Measurements from ENCODE around the gene TMEM125. TPM values are rescaled to one million over a fixed set of nuclear protein-coding genes. Genes with fewer than 3 reads are reported as not detected.

Gene TMEM125
- total and polyA plus RNA-seq, 10 of the 15 experiments (the other 5 are each of a cell fraction or from before 2014, with no cell fraction given) = 0.28 TPM; not detected in 9

GRCh38 chr1:43277116-43277876 lies 7.5 kb downstream of the TMEM125 start (continued):
- TF ChIP-seq E2F4 (IDR thresholded peaks at IDR 0.05; ENCODE audit: low read depth, low read length) (no peak), ETV6 (conservative IDR thresholded peaks at IDR 0.05 in 1 of 2, IDR thresholded peaks at IDR 0.05 in 1 of 2; ENCODE audit: borderline replicate concordance in 1 of 2, low read depth in 1 of 2) (no peak)

- H2AFZ ChIP-seq (ENCODE audit: control insufficient read depth, low read depth, low read length) = no peak overlapping the region
- SMC1A ChIA-PET (ENCODE audit: uncharacterized antibody, unreplicated experiment) = no interaction called here
- no TSS peak for BruUV-seq (replicated peaks)
- no peaks in the 10 kb centered on the region; a peak in 1 of 4 replicates for H3K27me3 ChIP-seq (replicated peaks in 1 of 2; ENCODE audit: control insufficient read depth in 2 of 2, insufficient read depth in 2 of 2, low read length in 1 of 2)
- DNase-seq (ENCODE audit: low read depth, low spot score) (no peak), ATAC-seq (no peak), FAIRE-seq (no peak)
- peaks cover 3% of the 10 kb centered on the region; the same call in 1 of the 2 replicates for H3K4me1 ChIP-seq (ENCODE audit: control insufficient read depth, insufficient read depth, low read length)
- intact Hi-C loops (cut with micrococcal nuclease; ENCODE audit: unreplicated experiment) (no loop called here), in situ Hi-C loops (cut with MboI) (no loop called here)
- H3K4me2 ChIP-seq (ENCODE audit: control insufficient read depth, insufficient read depth) = no peak overlapping the region
- no peaks in the 10 kb centered on the region for H3K36me3 ChIP-seq (ENCODE audit: control insufficient read depth in 2 of 2, insufficient read depth in 2 of 2, low read length in 1 of 2)
- WGBS (ENCODE audit: insufficient coverage, insufficient replicate concordance, low lambda C conversion rate, missing lambda C conversion rate) = 44% methylated on average over 5 of the region's 5 CpGs
- no peak overlapping the region for H3K27ac ChIP-seq (ENCODE audit: control insufficient read depth, insufficient read depth)
- no peaks in the 10 kb centered on the region for H4K20me1 ChIP-seq (ENCODE audit: control insufficient read depth, insufficient read depth)
- RAD21 ChIA-PET (ENCODE audit: unreplicated experiment) = no interaction called here
- no peaks in the 10 kb centered on the region for H3K79me2 ChIP-seq (ENCODE audit: control insufficient read depth, insufficient read depth, low read length)
- H3K4me3 ChIP-seq = no peak overlapping the region
- CTCF ChIA-PET = interaction anchor here (1.4 kb wide), 1 partner anchor 16 kb away, joined by 5 read pairs; no protein-coding TSS in a partner anchor
- POLR2A ChIA-PET = no interaction called here
- H3K9ac ChIP-seq (ENCODE audit: control insufficient read depth, insufficient read depth, low read length) = no peak overlapping the region
- no peaks in the 10 kb centered on the region for H3K9me3 ChIP-seq (replicated peaks; ENCODE audit: control insufficient read depth, insufficient read depth, low read length)
- TF ChIP-seq RBBP5 (conservative IDR thresholded peaks at IDR 0.05) (no peak), ZBTB40 (IDR thresholded peaks at IDR 0.05; ENCODE audit: borderline replicate concordance) (no peak), CEBPZ (IDR thresholded peaks at IDR 0.05; ENCODE audit: low read depth, low read length) (no peak), CBX3 (IDR thresholded peaks at IDR 0.05; ENCODE audit: borderline replicate concordance, low read depth) (no peak), RUNX3 (IDR thresholded peaks at IDR 0.05; ENCODE audit: low read length) (no peak), GABPA (IDR thresholded peaks at IDR 0.05; ENCODE audit: low read depth) (no peak), RELA (IDR thresholded peaks at IDR 0.05; ENCODE audit: borderline replicate concordance, partially characterized antibody) (no peak), CHD1 (IDR thresholded peaks at IDR 0.05; ENCODE audit: low read depth, low read length) (no peak)
Measured at GRCh38 chr1:43279161-43279560, 9.4 kb downstream of the TMEM125 start.

Measured in GM12878 (cell line).